ENCODE measurements around the gene FAM181A.

DNA sequence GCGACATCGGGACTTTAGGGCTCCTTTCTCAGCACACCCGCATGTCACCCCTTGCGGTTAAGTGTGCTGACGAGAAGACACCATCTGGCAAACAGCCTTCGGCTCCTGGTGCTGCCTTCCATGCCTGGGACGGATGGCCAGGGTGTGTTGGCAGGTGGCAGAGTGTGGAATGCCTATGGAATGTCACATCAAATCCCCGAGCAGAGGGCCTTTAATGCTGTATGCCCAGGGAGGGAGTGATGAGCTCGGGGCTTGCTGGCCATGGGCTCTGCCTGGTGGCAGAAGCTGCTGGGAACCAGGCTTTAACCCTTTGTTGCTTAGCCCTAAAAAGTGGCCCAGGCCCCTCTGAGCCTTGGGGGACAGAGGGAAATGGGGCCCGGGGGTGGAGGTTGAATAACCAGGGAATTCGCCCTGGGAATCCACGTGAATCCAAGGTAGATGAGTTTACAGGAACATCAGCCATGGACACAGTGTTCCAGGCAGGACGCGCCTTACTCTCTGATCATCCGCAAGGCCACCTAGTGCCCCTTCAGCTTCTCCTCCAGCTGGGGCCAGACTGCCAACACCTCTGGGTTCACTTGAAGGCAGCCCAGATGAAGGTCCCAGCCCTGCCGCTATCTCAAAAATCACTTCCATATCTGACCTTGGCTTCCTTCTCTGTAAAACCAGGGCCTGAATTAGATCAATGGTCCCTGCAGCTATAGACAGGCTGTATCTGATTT is 17.4 kb downstream of the FAM181A start:
- TF ChIP-seq, protein P1, sequence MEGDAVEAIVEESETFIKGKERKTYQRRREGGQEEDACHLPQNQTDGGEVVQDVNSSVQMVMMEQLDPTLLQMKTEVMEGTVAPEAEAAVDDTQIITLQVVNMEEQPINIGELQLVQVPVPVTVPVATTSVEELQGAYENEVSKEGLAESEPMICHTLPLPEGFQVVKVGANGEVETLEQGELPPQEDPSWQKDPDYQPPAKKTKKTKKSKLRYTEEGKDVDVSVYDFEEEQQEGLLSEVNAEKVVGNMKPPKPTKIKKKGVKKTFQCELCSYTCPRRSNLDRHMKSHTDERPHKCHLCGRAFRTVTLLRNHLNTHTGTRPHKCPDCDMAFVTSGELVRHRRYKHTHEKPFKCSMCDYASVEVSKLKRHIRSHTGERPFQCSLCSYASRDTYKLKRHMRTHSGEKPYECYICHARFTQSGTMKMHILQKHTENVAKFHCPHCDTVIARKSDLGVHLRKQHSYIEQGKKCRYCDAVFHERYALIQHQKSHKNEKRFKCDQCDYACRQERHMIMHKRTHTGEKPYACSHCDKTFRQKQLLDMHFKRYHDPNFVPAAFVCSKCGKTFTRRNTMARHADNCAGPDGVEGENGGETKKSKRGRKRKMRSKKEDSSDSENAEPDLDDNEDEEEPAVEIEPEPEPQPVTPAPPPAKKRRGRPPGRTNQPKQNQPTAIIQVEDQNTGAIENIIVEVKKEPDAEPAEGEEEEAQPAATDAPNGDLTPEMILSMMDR (conservative IDR thresholded peaks at IDR 0.05; ENCODE audit: low read depth, low read length): no peak
- TF ChIP-seq EZH2 (IDR thresholded peaks at IDR 0.05; ENCODE audit: borderline replicate concordance, low read depth, low read length, poor library complexity, severe bottlenecking): no peak
